ENCODE data around the gene SLC25A41.

SLC25A41 gene

GRCh38 chr19:6433663-6434062 lies at the start of gene SLC25A41:
SLC25A41 (minus strand) TSS chr19:6433763; CDS start chr19:6433693, 70 bp downstream.
- DNase-seq (ENCODE audit: low spot score): no peak

- DNase-seq (ENCODE audit: low spot score): no peak
Measured at GRCh38 chr19:6483235-6483634, 49.7 kb upstream of the SLC25A41 start.

GRCh38 chr19:6482343-6482686 lies 48.8 kb upstream of the SLC25A41 start:
- peak; percentile 9 for DNase-seq (ENCODE audit: low spot score)

GRCh38 chr19:6481541-6482342 lies 48.2 kb upstream of the SLC25A41 start, which contains the start of gene DENND1C:
DENND1C (minus strand) TSS chr19:6481787; CDS start chr19:6481695, 92 bp downstream.
- peak; percentile 62 for DNase-seq (ENCODE audit: low spot score)

- peak; percentile 4 for DNase-seq (ENCODE audit: low spot score)
Measured at GRCh38 chr19:6480848-6481415, 47.4 kb upstream of the SLC25A41 start.

- DNase-seq (ENCODE audit: low spot score): no peak
Measured at GRCh38 chr19:6479836-6480398, 46.4 kb upstream of the SLC25A41 start.

GRCh38 chr19:6478815-6479214 lies 45.3 kb upstream of the SLC25A41 start:
- DNase-seq (ENCODE audit: low spot score): no peak

GRCh38 chr19:6476896-6477431 lies 43.4 kb upstream of the SLC25A41 start:
- DNase-seq (ENCODE audit: low spot score): no peak

- DNase-seq (ENCODE audit: low spot score): peak; percentile 36
Measured at GRCh38 chr19:6476155-6476895, 42.8 kb upstream of the SLC25A41 start.

- no peak for DNase-seq (ENCODE audit: low spot score)
Measured at GRCh38 chr19:6475321-6476108, 42.0 kb upstream of the SLC25A41 start.

GRCh38 chr19:6473647-6474046 lies 40.1 kb upstream of the SLC25A41 start:
- no peak for DNase-seq (ENCODE audit: low spot score)

GRCh38 chr19:6472713-6473112 lies 39.1 kb upstream of the SLC25A41 start:
- DNase-seq (ENCODE audit: low spot score): no peak

- no peak for DNase-seq (ENCODE audit: low spot score)
Measured at GRCh38 chr19:6471076-6471475, 37.5 kb upstream of the SLC25A41 start.

- DNase-seq (ENCODE audit: low spot score): no peak
Measured at GRCh38 chr19:6470173-6470572, 36.6 kb upstream of the SLC25A41 start.

GRCh38 chr19:6467384-6467783 lies 33.8 kb upstream of the SLC25A41 start:
- no peak for DNase-seq (ENCODE audit: low spot score)

- DNase-seq (ENCODE audit: low spot score): no peak
Measured at GRCh38 chr19:6466526-6467248, 33.1 kb upstream of the SLC25A41 start.

- no peak for DNase-seq (ENCODE audit: low spot score)
Measured at GRCh38 chr19:6465663-6466062, 32.1 kb upstream of the SLC25A41 start.

- no peak for DNase-seq (ENCODE audit: low spot score)
Measured at GRCh38 chr19:6465006-6465405, 31.4 kb upstream of the SLC25A41 start.

GRCh38 chr19:6464070-6464873 lies 30.7 kb upstream of the SLC25A41 start, which contains the start of gene CRB3:
CRB3 (plus strand) TSS chr19:6464271; CDS start chr19:6464702, 431 bp downstream.
- DNase-seq (ENCODE audit: low spot score): peak; percentile 54

Measured in CD4-positive, alpha-beta T cell treated with Interleukin-15 for 4 hours (primary cell).